PFSK-1 (cell line): ENCODE results near the gene TMEM273.

ENCODE experiments used
- FOXP2 ChIP-seq: optimal IDR thresholded peaks from 2 replicates; pipeline ENCODE3; 2011; ENCODE audit warnings: borderline replicate concordance, control low read depth, inconsistent platforms; ENCODE audit not compliant: insufficient read depth; ENCODE audit errors: extremely low read length, extremely low read depth
- POLR2AphosphoS5 ChIP-seq: IDR thresholded peaks from 2 replicates; pipeline ENCODE4 v1.6.1; 2012; ENCODE audit warnings: low read depth, mild to moderate bottlenecking, control low read depth, low read length, moderate library complexity
- REST ChIP-seq, 2 experiments: IDR thresholded peaks; 2 replicates each; pipeline versions ENCODE4 v1.6.1 to v1.8.0; 2011 to 2012; ENCODE audit warnings: low read depth in 2 of 2, low read length in 2 of 2, control low read depth in 1 of 2, inconsistent platforms in 1 of 2, mild to moderate bottlenecking in 1 of 2, moderate library complexity in 1 of 2; ENCODE audit not compliant: insufficient read depth in 1 of 2
- SIN3A ChIP-seq: IDR thresholded peaks from 2 replicates; pipeline ENCODE4 v1.6.1; 2012; ENCODE audit warnings: mild to moderate bottlenecking, low read length, moderate library complexity, borderline replicate concordance; ENCODE audit not compliant: insufficient read depth
- TAF1 ChIP-seq: IDR thresholded peaks from 2 replicates; pipeline ENCODE4 v1.6.1; 2012; ENCODE audit warnings: low read length, control low read depth, borderline replicate concordance; ENCODE audit not compliant: insufficient read depth

TMEM273 gene

DNA sequence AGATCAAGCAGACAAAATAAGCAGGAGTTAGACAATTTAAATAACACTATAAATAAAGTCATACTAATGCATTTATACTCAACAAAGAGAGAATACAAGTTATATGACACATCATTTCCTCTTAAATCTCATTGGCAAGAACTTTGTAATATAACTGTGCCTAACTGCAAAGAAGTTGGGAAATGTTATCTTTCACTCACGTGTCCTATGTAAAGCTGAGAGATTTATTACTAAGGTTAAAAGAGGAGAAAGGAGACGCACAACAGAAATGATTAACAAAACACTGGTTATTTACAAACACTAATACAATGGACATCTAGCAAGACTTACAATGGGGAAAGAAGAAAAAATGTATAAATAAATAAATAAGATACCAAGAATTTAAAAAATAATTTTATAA is 12.7 kb upstream of the TMEM273 start:
- TF ChIP-seq TAF1: no peak
- TF ChIP-seq REST (IDR thresholded peaks at IDR 0.05; ENCODE audit: insufficient read depth in 1 of 2, low read depth in 2 of 2, low read length in 2 of 2): no peak
- no peak for TF ChIP-seq FOXP2

DNA sequence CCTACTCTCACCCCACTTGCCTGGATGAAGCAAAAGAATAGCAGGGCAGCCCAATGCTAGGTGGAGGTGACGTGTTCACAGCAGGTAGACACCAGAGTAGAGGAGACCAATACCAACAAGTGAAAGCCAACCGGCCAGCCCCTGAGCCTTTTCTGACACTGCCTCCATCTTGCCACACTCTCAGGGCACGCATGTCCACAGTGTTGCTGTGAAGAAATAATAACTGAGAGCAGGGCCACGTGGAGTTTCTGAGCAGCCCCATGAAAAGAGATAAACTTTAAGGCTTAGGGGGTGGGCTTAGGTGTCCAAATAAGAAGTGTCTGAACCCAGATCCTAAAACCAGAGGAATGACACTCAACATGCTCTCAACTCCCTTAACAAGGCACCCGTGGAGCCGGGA is 9.0 kb upstream of the TMEM273 start:
- TF ChIP-seq POLR2AphosphoS5 (no peak), SIN3A (no peak), REST (IDR thresholded peaks at IDR 0.05; ENCODE audit: insufficient read depth in 1 of 2, low read depth in 2 of 2, low read length in 2 of 2) (no peak), TAF1 (no peak), FOXP2 (no peak)

DNA sequence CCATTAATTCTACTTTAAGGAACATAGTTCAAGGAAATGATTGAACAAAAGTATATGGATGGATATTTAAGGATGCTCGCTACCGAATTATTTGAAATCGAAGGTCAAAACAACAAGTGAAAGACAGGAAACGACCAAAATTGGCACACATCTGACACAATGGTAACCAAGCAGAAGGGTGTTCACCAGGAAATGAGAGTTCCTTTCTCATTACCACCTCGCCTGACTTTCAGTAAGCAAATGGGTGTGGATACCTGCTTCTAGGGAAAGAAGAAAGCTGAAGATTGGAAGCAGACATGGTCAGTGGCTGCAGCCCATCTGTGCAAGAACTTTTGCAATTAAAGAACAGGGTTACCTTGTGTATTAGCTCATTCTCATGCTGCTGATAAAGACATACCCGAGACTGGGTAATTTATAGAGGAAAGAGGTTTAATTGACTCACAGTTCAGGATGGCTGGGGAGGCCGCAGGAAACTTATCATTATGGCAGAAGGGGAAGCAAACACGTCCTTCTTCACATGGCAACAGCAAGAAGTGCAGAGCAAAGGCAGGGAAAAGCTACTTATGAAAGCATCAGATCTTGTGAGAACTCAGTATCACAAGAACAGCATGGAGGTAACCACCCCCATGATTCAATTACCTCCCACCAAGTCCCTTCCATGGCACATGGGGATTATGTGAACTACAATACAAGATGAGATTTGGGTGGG is 6.2 kb upstream of the TMEM273 start:
- TF ChIP-seq REST (IDR thresholded peaks at IDR 0.05; ENCODE audit: insufficient read depth in 1 of 2, low read depth in 2 of 2, low read length in 2 of 2) (no peak), TAF1 (no peak), FOXP2 (no peak), SIN3A (no peak), POLR2AphosphoS5 (no peak)

DNA sequence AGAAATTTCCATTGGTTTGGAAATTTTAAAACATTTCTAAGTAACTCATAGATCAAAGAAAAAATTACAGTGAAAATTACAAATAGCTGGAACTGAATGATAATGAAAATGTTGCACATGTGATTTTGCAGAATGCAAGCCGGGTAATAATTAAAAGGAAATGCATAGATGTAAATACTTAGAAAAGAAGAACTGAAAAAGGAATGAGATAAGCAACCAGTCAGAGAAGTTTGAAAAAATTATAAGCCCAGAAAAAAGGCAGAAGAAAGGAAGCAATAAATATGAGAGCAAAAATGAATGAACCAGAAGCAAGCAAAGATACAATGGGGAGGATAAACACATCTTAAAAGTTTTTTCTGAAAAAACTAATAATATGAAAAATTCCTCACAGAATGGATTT is 3.2 kb upstream of the TMEM273 start:
- TF ChIP-seq POLR2AphosphoS5: no peak
- TF ChIP-seq REST (IDR thresholded peaks at IDR 0.05; ENCODE audit: insufficient read depth in 1 of 2, low read depth in 2 of 2, low read length in 2 of 2): no peak
- no peak for TF ChIP-seq SIN3A
- TF ChIP-seq FOXP2: no peak
- no peak for TF ChIP-seq TAF1

- TF ChIP-seq SIN3A (no peak), REST (IDR thresholded peaks at IDR 0.05; ENCODE audit: insufficient read depth in 1 of 2, low read depth in 2 of 2, low read length in 2 of 2) (no peak), POLR2AphosphoS5 (no peak), FOXP2 (no peak), TAF1 (no peak)
These were observed 1.2 kb upstream of the TMEM273 start for GRCh38 chr10:49189422-49189821.
